IMR-90 (cell line): ENCODE data around the gene KIDINS220.

Experiments used
- MAFK ChIP-seq: IDR thresholded peaks from 2 replicates; pipeline ENCODE4 v1.6.1; 2012; ENCODE audit warnings: low read depth, low read length, improper control_type of control experiment
- MAZ ChIP-seq: IDR thresholded peaks from 2 replicates; pipeline ENCODE4 v1.6.1; 2012; ENCODE audit warnings: low read depth, mild to moderate bottlenecking, low read length, improper control_type of control experiment, moderate library complexity, borderline replicate concordance
- MXI1 ChIP-seq: IDR thresholded peaks from 2 replicates; pipeline ENCODE4 v1.6.1; 2012; ENCODE audit warnings: low read depth, mild to moderate bottlenecking, low read length, moderate library complexity, borderline replicate concordance
- POLR2A ChIP-seq: IDR thresholded peaks from 2 replicates; pipeline ENCODE4 v1.6.1; 2012; ENCODE audit warnings: mild to moderate bottlenecking, low read depth, low read length
- RAD21 ChIP-seq: IDR thresholded peaks from 2 replicates; pipeline ENCODE4 v1.6.1; 2012; ENCODE audit warnings: low read length, improper control_type of control experiment
- RCOR1 ChIP-seq: IDR thresholded peaks from 2 replicates; pipeline ENCODE4 v1.6.1; 2012; ENCODE audit warnings: mild to moderate bottlenecking, low read length, improper control_type of control experiment; ENCODE audit not compliant: insufficient replicate concordance
- SMC3 ChIP-seq: fragments of 150-350 bp; IDR thresholded peaks from 2 replicates; pipeline ENCODE4 v1.6.1; 2016; ENCODE audit warnings: low read depth, mild to moderate bottlenecking, antibody characterized with exemption, low read length, moderate library complexity
- TF ChIP-seq, protein P1 (sequence below): conservative IDR thresholded peaks from 2 replicates; pipeline ENCODE4 v1.5.1; 2012; ENCODE audit warnings: mild to moderate bottlenecking, low read depth, low read length, improper control_type of control experiment

GRCh38 chr2:8722986-8723385 lies 114.4 kb downstream of the KIDINS220 start:
- TF ChIP-seq POLR2A = no peak
- TF ChIP-seq, protein P1, sequence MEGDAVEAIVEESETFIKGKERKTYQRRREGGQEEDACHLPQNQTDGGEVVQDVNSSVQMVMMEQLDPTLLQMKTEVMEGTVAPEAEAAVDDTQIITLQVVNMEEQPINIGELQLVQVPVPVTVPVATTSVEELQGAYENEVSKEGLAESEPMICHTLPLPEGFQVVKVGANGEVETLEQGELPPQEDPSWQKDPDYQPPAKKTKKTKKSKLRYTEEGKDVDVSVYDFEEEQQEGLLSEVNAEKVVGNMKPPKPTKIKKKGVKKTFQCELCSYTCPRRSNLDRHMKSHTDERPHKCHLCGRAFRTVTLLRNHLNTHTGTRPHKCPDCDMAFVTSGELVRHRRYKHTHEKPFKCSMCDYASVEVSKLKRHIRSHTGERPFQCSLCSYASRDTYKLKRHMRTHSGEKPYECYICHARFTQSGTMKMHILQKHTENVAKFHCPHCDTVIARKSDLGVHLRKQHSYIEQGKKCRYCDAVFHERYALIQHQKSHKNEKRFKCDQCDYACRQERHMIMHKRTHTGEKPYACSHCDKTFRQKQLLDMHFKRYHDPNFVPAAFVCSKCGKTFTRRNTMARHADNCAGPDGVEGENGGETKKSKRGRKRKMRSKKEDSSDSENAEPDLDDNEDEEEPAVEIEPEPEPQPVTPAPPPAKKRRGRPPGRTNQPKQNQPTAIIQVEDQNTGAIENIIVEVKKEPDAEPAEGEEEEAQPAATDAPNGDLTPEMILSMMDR = no peak
- TF ChIP-seq RAD21 = no peak
- TF ChIP-seq MXI1 = no peak
- no peak for TF ChIP-seq MAZ
- TF ChIP-seq MAFK = no peak
- TF ChIP-seq SMC3 = no peak
- TF ChIP-seq RCOR1 = no peak
